NCI-H2029 (cell line): ENCODE data around the gene FOXJ1.

ENCODE experiments used
- DNase-seq: peaks from one replicate; lab custom pipeline; 2025; lab: John Stamatoyannopoulos, UW

FOXJ1 gene

GRCh38 chr17:76123749-76124581 lies 17.1 kb downstream of the FOXJ1 start:
- DNase-seq = no peak

GRCh38 chr17:76123191-76123499 lies 17.9 kb downstream of the FOXJ1 start:
- DNase-seq = no peak

- DNase-seq = no peak
Measured at GRCh38 chr17:76122431-76123190, 18.4 kb downstream of the FOXJ1 start.

GRCh38 chr17:76121932-76122430 lies 19.1 kb downstream of the FOXJ1 start:
- DNase-seq = no peak

GRCh38 chr17:76120658-76121008 lies 20.4 kb downstream of the FOXJ1 start:
- DNase-seq = no peak

GRCh38 chr17:76119409-76120371 lies 21.4 kb downstream of the FOXJ1 start:
- no peak for DNase-seq

GRCh38 chr17:76115138-76115754 lies 25.8 kb downstream of the FOXJ1 start:
- DNase-seq = no peak

GRCh38 chr17:76111956-76112355 lies 29.1 kb downstream of the FOXJ1 start:
- DNase-seq = no peak

- no peak for DNase-seq
Measured at GRCh38 chr17:76107509-76107908, 33.5 kb downstream of the FOXJ1 start.

- DNase-seq = no peak
Measured at GRCh38 chr17:76106703-76107102, 34.3 kb downstream of the FOXJ1 start.

- no peak for DNase-seq
Measured at GRCh38 chr17:76104896-76105231, 36.2 kb downstream of the FOXJ1 start.

GRCh38 chr17:76104140-76104895 lies 36.7 kb downstream of the FOXJ1 start:
- no peak for DNase-seq

- DNase-seq = peak; percentile 74
Measured at GRCh38 chr17:76103274-76104139, 37.5 kb downstream of the FOXJ1 start, which contains the start of gene EXOC7. TSS of gene EXOC7 (minus strand) at chr17:76103787. CDS start at chr17:76103692, 95 bp downstream.

- DNase-seq = no peak
Measured at GRCh38 chr17:76102944-76103273, 38.1 kb downstream of the FOXJ1 start.

- no peak for DNase-seq
Measured at GRCh38 chr17:76097716-76098295, 43.2 kb downstream of the FOXJ1 start.

GRCh38 chr17:76095943-76096342 lies 45.1 kb downstream of the FOXJ1 start:
- DNase-seq = no peak

- DNase-seq = no peak
Measured at GRCh38 chr17:76094046-76094445, 47.0 kb downstream of the FOXJ1 start.

- DNase-seq = no peak
Measured at GRCh38 chr17:76092526-76093413, 48.3 kb downstream of the FOXJ1 start.
